Measurements from ENCODE around the gene ZNF536. TPM values are rescaled to one million over a fixed set of nuclear protein-coding genes. Genes with fewer than 3 reads are reported as not detected.

The ZNF536 gene
- total and polyA plus RNA-seq, 2 donors (not counting 1 experiment from before 2014, with no cell fraction given), result 0.50 TPM; not detected in 1

DNA sequence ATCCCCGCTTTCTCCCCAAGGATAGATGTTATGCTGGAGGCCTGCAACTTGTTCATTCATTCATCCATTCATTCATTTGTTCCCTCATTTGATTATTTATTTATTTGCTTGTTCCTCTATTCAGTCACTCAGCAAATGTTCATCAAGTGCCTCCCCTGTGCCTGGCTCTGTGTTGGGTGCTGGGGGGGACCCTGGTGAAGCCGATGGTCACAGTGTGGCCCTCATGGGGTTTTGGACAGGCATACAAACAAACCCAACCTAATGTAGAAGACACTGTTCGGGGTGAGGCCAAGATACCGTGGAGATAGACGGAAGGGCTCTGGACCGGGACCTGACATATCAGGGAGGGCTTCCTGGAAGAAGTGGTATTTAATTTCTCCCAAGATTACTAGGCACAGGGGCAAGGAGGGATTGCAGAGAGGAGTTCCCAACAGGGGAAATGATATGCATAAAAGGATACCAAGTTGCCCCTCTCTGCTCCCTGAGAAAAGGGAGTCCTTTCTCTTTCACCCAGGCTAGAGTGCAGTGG is 58.1 kb downstream of the ZNF536 start:
- TF ChIP-seq EZH2 (IDR thresholded peaks at IDR 0.05; ENCODE audit: low read length, missing control alignments), result no peak

DNA sequence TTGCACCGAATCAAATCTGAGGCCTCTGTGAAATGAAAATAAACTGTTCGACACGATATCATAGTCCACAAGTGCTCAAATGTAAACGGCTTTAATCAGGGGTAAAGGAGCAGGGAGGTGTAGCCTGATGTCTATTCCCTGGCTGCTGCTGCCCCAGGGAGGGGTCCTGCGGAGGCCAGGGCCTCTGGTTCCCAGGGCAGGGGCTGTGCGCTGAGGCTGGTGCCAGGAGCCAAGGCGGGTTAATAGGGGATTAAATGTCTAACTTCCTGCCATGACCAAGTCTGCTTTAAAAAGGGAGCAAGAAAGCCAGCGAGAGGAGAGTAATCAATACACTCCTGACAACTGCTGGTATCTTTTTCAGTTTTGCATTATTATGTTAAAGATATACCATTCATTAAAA is 59.4 kb downstream of the ZNF536 start:
- H3K27me3 ChIP-seq (ENCODE audit: control insufficient read depth, insufficient read depth, low read length), result no peaks in the 10 kb centered on the region
- H3K27ac ChIP-seq (ENCODE audit: insufficient read depth, low read length), result no peak overlapping the region
- no peak for DNase-seq (ENCODE audit: low read depth in 2 of 2)
- no peaks in the 10 kb centered on the region for H3K36me3 ChIP-seq (ENCODE audit: control insufficient read depth, insufficient read depth, low read length)
- H4K20me1 ChIP-seq (ENCODE audit: control insufficient read depth, extremely low read depth, insufficient read depth, low read length), result no peaks in the 10 kb centered on the region
- no peaks in the 10 kb centered on the region for H3K79me2 ChIP-seq (ENCODE audit: control insufficient read depth, insufficient read depth, low read length)
- no peaks in the 10 kb centered on the region for H3K4me1 ChIP-seq (ENCODE audit: control insufficient read depth, extremely low read depth, insufficient read depth, low read length)
- no peak for TF ChIP-seq EZH2 (IDR thresholded peaks at IDR 0.05; ENCODE audit: low read length, missing control alignments)
- TF ChIP-seq, protein P1, sequence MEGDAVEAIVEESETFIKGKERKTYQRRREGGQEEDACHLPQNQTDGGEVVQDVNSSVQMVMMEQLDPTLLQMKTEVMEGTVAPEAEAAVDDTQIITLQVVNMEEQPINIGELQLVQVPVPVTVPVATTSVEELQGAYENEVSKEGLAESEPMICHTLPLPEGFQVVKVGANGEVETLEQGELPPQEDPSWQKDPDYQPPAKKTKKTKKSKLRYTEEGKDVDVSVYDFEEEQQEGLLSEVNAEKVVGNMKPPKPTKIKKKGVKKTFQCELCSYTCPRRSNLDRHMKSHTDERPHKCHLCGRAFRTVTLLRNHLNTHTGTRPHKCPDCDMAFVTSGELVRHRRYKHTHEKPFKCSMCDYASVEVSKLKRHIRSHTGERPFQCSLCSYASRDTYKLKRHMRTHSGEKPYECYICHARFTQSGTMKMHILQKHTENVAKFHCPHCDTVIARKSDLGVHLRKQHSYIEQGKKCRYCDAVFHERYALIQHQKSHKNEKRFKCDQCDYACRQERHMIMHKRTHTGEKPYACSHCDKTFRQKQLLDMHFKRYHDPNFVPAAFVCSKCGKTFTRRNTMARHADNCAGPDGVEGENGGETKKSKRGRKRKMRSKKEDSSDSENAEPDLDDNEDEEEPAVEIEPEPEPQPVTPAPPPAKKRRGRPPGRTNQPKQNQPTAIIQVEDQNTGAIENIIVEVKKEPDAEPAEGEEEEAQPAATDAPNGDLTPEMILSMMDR (conservative IDR thresholded peaks at IDR 0.05 in 1 of 2, IDR thresholded peaks at IDR 0.05 in 1 of 2; ENCODE audit: low read depth in 1 of 2, low read length in 2 of 2), result no peak
- H3K4me2 ChIP-seq (ENCODE audit: extremely low read depth, insufficient read depth, low read length), result no peak overlapping the region
- H2AFZ ChIP-seq (ENCODE audit: low read length), result no peak overlapping the region
- H3K9me3 ChIP-seq (ENCODE audit: control insufficient read depth, insufficient read depth, low read depth, low read length), result no peaks in the 10 kb centered on the region
- H3K4me3 ChIP-seq (replicated peaks in 1 of 4; ENCODE audit: control extremely low read depth in 1 of 4, insufficient read depth in 1 of 4, low read depth in 3 of 4, low read length in 4 of 4), result no peak overlapping the region
- H3K9ac ChIP-seq (ENCODE audit: insufficient read depth, low read length), result no peak overlapping the region

More for the DNA sequence above, 58.1 kb downstream of the ZNF536 start:
- no peak overlapping the region for H3K27ac ChIP-seq (ENCODE audit: insufficient read depth, low read length)
- H3K9ac ChIP-seq (ENCODE audit: insufficient read depth, low read length), result no peak overlapping the region
- no peaks in the 10 kb centered on the region for H3K27me3 ChIP-seq (ENCODE audit: control insufficient read depth, insufficient read depth, low read length)
- H3K36me3 ChIP-seq (ENCODE audit: control insufficient read depth, insufficient read depth, low read length), result no peaks in the 10 kb centered on the region
- no peaks in the 10 kb centered on the region for H3K9me3 ChIP-seq (ENCODE audit: control insufficient read depth, insufficient read depth, low read depth, low read length)
- H4K20me1 ChIP-seq (ENCODE audit: control insufficient read depth, extremely low read depth, insufficient read depth, low read length), result no peaks in the 10 kb centered on the region
- H3K4me2 ChIP-seq (ENCODE audit: extremely low read depth, insufficient read depth, low read length), result no peak overlapping the region
- H3K4me1 ChIP-seq (ENCODE audit: control insufficient read depth, extremely low read depth, insufficient read depth, low read length), result no peaks in the 10 kb centered on the region
- H3K79me2 ChIP-seq (ENCODE audit: control insufficient read depth, insufficient read depth, low read length), result no peaks in the 10 kb centered on the region
- no peak overlapping the region for H2AFZ ChIP-seq (ENCODE audit: low read length)
- H3K4me3 ChIP-seq (replicated peaks in 1 of 4; ENCODE audit: control extremely low read depth in 1 of 4, insufficient read depth in 1 of 4, low read depth in 3 of 4, low read length in 4 of 4), result no peak overlapping the region
- no peak for DNase-seq (ENCODE audit: low read depth in 2 of 2)

DNA sequence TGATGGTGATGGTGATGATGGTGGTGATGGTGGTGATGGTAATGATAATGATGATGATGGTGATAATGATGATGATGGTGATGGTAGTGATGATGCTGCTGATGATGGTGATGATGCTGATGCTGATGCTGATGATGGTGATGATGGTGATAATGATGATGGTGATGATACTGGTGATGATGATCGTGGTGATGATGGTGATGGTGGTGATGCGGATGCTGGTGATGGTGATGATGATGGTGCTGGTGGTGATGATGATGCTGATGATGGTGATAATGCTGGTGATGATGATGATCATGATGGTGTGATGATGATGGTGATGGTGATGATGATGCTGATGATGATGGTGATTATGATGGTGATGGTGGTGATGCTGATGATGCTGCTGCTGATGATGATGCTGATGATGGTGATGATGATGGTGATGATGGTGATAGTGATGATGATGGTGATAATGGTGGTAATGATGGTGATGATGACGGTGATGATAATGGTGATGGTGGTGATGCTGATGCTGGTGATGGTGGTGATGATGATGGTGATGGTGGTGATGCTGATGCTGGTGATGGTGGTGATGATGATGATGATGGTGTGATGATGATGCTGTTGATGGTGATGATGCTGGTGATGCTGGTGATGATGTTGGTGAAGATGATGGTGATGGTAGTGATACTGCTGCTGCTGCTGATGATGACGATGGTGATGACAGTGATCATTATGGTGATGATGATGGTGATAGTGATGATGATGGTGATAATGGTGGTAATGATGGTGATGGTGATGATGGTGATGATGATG is 62.8 kb downstream of the ZNF536 start:
- H4K20me1 ChIP-seq (ENCODE audit: control insufficient read depth, extremely low read depth, insufficient read depth, low read length), result no peaks in the 10 kb centered on the region
- H3K9ac ChIP-seq (ENCODE audit: insufficient read depth, low read length), result no peak overlapping the region
- H3K4me3 ChIP-seq (replicated peaks in 1 of 4; ENCODE audit: control extremely low read depth in 1 of 4, insufficient read depth in 1 of 4, low read depth in 3 of 4, low read length in 4 of 4), result no peak overlapping the region
- H2AFZ ChIP-seq (ENCODE audit: low read length), result no peak overlapping the region
- H3K4me1 ChIP-seq (ENCODE audit: control insufficient read depth, extremely low read depth, insufficient read depth, low read length), result no peaks in the 10 kb centered on the region
- H3K27ac ChIP-seq (ENCODE audit: insufficient read depth, low read length), result no peak overlapping the region
- no peak for TF ChIP-seq EZH2 (IDR thresholded peaks at IDR 0.05; ENCODE audit: low read length, missing control alignments)
- TF ChIP-seq, protein P1 (conservative IDR thresholded peaks at IDR 0.05 in 1 of 2, IDR thresholded peaks at IDR 0.05 in 1 of 2; ENCODE audit: low read depth in 1 of 2, low read length in 2 of 2), result no peak
- no peaks in the 10 kb centered on the region for H3K9me3 ChIP-seq (ENCODE audit: control insufficient read depth, insufficient read depth, low read depth, low read length)
- no peaks in the 10 kb centered on the region for H3K27me3 ChIP-seq (ENCODE audit: control insufficient read depth, insufficient read depth, low read length)
- no peak overlapping the region for H3K4me2 ChIP-seq (ENCODE audit: extremely low read depth, insufficient read depth, low read length)
- H3K79me2 ChIP-seq (ENCODE audit: control insufficient read depth, insufficient read depth, low read length), result no peaks in the 10 kb centered on the region
- no peaks in the 10 kb centered on the region for H3K36me3 ChIP-seq (ENCODE audit: control insufficient read depth, insufficient read depth, low read length)
- DNase-seq (ENCODE audit: low read depth in 2 of 2), result no peak
